HEK293T (cell line): ENCODE measurements around the gene RNF222.

Source experiments
- ARNT ChIP-seq: fragments of 450-650 bp; IDR thresholded peaks from 2 replicates; pipeline ENCODE4 v1.6.1; 2017; ENCODE audit warnings: mild to moderate bottlenecking
- FOXA1 ChIP-seq: fragments of 450-650 bp; IDR thresholded peaks from 2 replicates; pipeline ENCODE4 v1.6.1; 2016; ENCODE audit warnings: mild to moderate bottlenecking
- FOXM1 ChIP-seq: fragments of 450-650 bp; IDR thresholded peaks from 2 replicates; pipeline ENCODE4 v1.6.1; 2017; ENCODE audit warnings: mild to moderate bottlenecking, borderline replicate concordance
- NFRKB ChIP-seq: fragments of 450-650 bp; IDR thresholded peaks from 2 replicates; pipeline ENCODE4 v1.6.1; 2016; ENCODE audit warnings: mild to moderate bottlenecking, moderate library complexity
- SP1 ChIP-seq: fragments of 450-650 bp; IDR thresholded peaks from 2 replicates; pipeline ENCODE4 v1.6.1; 2017
- SUZ12 ChIP-seq: fragments of 450-650 bp; IDR thresholded peaks from 2 replicates; pipeline ENCODE4 v1.6.1; 2016; ENCODE audit warnings: mild to moderate bottlenecking

DNA sequence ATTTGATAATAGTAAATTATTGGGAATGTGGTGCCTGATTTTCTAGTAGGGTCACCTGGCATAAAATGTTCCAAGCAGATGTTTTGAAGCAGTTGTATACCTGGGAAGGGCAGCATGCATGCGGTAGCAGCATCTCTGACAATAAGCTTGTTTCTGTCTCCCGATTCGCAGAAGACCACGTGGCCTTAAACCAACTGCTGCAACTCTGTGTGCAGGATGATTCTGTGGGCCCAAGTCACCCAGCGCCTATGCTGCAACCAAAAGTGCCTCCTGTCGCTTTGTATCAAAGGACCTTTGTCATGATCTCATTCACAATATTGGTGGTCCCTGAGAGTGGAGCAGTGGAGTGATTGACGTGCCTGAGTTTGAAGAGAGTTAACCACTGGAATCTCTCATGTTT lies 46.1 kb upstream of the RNF222 start:
- TF ChIP-seq SUZ12 = no peak
- no peak for TF ChIP-seq ARNT
- TF ChIP-seq NFRKB = no peak
- TF ChIP-seq FOXM1 = no peak
- no peak for TF ChIP-seq SP1
- TF ChIP-seq FOXA1 = no peak
